IPS-20b (cell line): ENCODE results near the gene SCGB1D1.

Experiments
- H3K27ac ChIP-seq: one replicate; pipeline ENCODE4 v1.5.1; 2013; ENCODE audit warnings: low read length
- H3K27me3 ChIP-seq: 2 replicates; pipeline ENCODE4 v1.6.1; 2013; ENCODE audit warnings: mild to moderate bottlenecking, low read length, inconsistent platforms; ENCODE audit not compliant: insufficient read depth
- H3K36me3 ChIP-seq: 2 replicates; pipeline ENCODE4 v1.6.1; 2013; ENCODE audit warnings: low read depth, mild to moderate bottlenecking, inconsistent platforms, low read length, moderate library complexity; ENCODE audit not compliant: insufficient read depth
- H3K4me1 ChIP-seq: 2 replicates; pipeline ENCODE4 v1.6.1; 2013; ENCODE audit warnings: mild to moderate bottlenecking, control low read depth, inconsistent platforms, low read length, moderate library complexity; ENCODE audit not compliant: insufficient read depth
- H3K4me3 ChIP-seq: 2 replicates; pipeline ENCODE4 v1.5.1; 2013; ENCODE audit warnings: mild to moderate bottlenecking, low read length, inconsistent platforms
- H3K9ac ChIP-seq: 2 replicates; pipeline ENCODE4 v1.6.1; 2013; ENCODE audit warnings: low read depth, mild to moderate bottlenecking, inconsistent platforms, low read length, moderate library complexity
- H3K9me3 ChIP-seq: 2 replicates; pipeline ENCODE4 v1.6.1; 2013; ENCODE audit warnings: mild to moderate bottlenecking, low read depth, low read length, inconsistent platforms; ENCODE audit not compliant: insufficient read depth

Gene SCGB1D1

DNA sequence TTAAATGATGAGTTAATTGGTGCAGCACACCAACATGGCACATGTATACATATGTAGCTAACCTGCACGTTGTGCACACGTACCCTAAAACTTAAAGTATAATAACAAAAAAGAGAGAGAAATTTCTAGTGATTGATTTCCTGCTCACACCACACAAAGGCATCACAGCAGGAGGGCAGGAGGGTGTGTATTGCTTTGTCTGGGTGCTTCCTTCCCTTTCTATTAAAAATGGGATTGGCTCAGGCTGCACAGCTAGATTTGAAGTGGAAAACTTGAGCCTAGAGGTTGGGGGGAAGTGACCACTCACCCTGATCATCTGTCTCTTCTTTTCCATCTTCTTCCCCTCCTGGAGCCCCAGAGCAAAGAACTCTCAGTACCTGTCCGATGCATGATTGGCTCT is 51.1 kb downstream of the SCGB1D1 start:
- H3K9me3 ChIP-seq, result no peaks in the 10 kb centered on the region
- H3K9ac ChIP-seq, result no peak overlapping the region
- H3K27ac ChIP-seq, result no peak overlapping the region
- no peaks in the 10 kb centered on the region for H3K36me3 ChIP-seq
- no peak overlapping the region for H3K4me3 ChIP-seq
- peaks cover 6% of the 10 kb centered on the region; the same call in 1 of the 2 replicates for H3K27me3 ChIP-seq
- no peaks in the 10 kb centered on the region for H3K4me1 ChIP-seq

GRCh38 chr11:62242021-62242420 is 52.0 kb downstream of the SCGB1D1 start, which contains the start of gene SCGB1D2:
Gene SCGB1D2 (plus strand): TSS chr11:62242239. CDS start chr11:62242308, 69 bp downstream.
- Histone ChIP-seq H3K9ac (no peak within 1 kb of the TSS), H3K27me3 (peaks cover 6% of the 10 kb centered on the region; the same call in 1 of the 2 replicates), H3K27ac (no peak within 1 kb of the TSS), H3K4me3 (no peak within 1 kb of the TSS), H3K9me3 (no peaks in the 10 kb centered on the region), H3K36me3 (no peaks in the 10 kb centered on the region), H3K4me1 (no peaks in the 10 kb centered on the region)
